Astrocyte (in vitro differentiated cells and primary cell): ENCODE results near the gene G2E3.

Experiments used
- EZH2 ChIP-seq: IDR thresholded peaks from 2 replicates; pipeline ENCODE4 v1.6.1; 2012; ENCODE audit warnings: mild to moderate bottlenecking, low read length, inconsistent platforms; ENCODE audit not compliant: insufficient read depth
- TF ChIP-seq, protein P1 (sequence below): IDR thresholded peaks from 2 replicates; pipeline ENCODE4 v1.5.1; 2011; ENCODE audit warnings: low read depth, mild to moderate bottlenecking, inconsistent platforms, low read length, moderate library complexity; ENCODE audit not compliant: insufficient read depth

DNA sequence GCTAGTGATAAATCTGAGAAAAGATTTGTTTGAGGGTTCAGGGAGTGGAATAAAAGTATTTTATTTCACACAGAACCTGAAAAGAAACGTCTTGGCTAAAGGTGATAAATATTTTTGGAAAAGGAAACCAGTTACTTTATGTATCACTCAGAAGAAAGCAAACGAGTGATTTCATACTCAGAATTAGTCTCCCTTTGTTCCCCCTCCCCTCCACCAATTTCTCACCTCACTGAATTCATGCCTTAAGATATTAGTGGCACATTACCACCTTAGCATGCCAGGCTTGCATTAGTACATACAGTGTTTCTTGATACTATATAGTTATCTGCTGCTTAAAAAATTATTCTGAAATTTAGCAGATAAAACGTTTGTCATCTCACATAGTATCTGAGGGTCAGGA lies 28.2 kb downstream of the G2E3 start:
- TF ChIP-seq, protein P1, sequence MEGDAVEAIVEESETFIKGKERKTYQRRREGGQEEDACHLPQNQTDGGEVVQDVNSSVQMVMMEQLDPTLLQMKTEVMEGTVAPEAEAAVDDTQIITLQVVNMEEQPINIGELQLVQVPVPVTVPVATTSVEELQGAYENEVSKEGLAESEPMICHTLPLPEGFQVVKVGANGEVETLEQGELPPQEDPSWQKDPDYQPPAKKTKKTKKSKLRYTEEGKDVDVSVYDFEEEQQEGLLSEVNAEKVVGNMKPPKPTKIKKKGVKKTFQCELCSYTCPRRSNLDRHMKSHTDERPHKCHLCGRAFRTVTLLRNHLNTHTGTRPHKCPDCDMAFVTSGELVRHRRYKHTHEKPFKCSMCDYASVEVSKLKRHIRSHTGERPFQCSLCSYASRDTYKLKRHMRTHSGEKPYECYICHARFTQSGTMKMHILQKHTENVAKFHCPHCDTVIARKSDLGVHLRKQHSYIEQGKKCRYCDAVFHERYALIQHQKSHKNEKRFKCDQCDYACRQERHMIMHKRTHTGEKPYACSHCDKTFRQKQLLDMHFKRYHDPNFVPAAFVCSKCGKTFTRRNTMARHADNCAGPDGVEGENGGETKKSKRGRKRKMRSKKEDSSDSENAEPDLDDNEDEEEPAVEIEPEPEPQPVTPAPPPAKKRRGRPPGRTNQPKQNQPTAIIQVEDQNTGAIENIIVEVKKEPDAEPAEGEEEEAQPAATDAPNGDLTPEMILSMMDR: no peak
- no peak for TF ChIP-seq EZH2
